GM19239 (cell line): Measurements from ENCODE around the gene ANAPC13.

ENCODE experiments used
- DNase-seq: peaks from one replicate; pipeline ENCODE4 v3.0.0; 2011; ENCODE audit warnings: low spot score; ENCODE audit not compliant: insufficient read length
- FAIRE-seq: peaks from 2 replicates; lab custom pipeline; 2011; peaks lifted over from hg19 to GRCh38; lab: Jason Lieb, UNC

Gene ANAPC13

DNA sequence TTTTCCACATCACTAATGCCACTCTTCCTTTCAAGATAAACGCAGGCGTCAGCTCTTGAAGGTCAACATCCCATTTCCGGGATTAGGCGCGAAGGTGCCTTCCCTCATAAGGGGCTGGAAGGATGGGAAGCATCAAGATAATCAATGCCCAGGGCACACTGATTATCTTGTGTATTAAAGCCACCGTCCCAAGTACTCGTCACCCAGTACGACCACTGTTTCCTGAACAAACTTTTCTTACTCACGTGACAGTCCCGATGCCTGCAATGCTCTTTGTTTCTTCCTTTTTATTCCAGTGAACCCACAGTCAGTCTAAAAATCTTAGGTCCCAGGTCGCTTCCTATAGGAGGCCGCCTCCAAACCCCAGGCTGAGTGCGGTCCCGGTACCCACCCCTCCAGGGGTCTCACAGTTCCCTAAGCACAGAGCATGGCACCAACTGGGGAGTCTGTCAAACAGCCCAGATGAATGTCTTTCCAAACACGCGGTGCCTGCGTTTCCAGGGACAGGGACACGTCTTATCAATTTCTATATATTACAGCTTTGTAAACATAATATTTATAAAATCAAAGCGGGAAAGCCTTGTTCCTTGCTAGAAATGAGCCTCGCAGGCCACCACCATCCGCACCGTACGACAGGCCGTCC is 589 bp downstream of the ANAPC13 start:
- FAIRE-seq (peak; percentile 90), DNase-seq (no peak)

DNA sequence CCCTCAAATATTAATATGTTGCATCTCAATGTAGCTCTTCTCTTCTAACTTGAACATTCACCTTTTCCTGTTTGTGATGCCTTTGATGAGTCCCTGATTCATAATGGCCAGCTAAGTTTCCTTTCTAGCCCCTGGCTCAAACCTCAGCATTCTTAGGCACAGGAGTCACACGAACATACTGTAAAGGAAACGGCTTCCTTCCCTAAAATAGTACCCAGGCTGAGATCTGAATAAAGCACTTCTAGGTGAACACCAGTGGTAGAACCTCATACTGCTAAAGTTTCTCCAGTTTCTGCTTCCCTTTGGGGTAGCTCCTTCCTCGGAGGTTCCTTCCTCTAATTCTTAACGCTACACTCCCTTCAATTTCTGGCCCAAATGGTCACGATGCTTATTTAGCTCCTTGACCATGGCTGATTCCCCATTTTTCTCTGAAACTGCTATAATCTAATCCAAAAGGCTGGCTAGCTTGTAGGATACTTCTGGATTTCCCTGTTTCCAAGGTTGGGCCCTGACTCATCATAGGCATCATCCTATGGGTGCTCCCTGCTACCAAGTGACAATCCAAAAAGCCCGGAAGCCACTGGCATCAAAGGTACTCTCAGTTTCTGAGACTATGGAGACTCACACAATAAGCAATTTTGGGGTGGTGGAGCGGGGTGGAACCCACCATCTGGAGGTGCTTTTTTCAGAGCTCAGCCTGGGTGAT is 2.4 kb downstream of the ANAPC13 start:
- DNase-seq = no peak
- FAIRE-seq = no peak

DNA sequence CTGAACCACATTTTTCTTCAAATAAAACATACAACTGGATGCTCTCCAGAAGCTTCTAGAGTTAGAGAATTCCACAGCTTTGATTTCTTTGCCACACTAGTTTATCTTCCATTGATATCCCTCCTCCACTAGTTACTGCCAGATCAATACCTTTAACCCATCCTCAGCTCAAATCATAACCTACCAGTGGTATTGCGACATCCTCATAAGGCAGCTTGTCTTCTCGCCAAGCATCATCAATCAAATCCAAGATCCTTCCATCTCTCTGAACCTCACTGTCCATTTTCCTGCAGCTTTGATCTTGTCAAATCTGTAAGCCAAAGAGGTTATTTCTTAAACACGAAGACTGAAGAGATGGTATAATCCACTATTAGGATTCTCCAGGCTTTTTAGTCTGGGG is 3.2 kb downstream of the ANAPC13 start:
- FAIRE-seq (no peak), DNase-seq (no peak)

DNA sequence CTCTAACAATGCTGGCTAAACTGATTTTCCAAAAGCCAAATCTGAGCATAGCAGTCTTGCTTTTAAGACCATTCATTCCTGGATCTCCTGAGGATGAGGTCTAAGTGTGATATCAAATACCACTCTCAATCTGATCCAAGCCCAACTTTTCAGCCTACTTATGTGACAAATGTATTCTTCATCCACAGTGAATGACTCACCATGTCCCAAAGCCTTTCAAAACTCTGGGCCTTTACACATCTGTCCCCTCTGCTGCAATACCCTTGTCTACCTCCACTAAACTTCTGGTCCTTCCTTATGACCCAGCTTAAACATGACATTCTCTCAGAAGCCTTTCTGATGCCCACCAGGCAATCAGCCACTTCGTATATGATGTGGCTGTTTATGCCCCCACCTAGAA is 4.6 kb downstream of the ANAPC13 start:
- no peak for DNase-seq
- FAIRE-seq = no peak

DNA sequence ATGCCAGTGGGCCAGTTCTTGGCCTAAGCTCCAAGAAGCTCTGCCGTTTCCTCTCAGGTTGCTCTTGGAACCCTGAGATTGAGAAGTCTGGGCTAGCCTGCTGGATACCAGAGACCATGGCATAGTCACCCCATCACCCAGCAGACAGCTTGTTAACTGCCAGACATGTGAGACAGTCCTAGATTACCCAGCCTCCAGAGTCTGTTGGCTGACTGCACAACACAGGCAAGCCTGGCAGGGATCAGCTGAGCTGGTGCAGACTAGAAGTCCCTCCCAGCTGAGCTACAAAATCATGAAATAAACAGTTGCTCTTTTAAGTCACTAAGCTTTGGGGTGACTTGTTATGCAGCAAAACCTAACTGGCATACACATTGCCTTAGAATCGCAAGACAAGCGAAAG is 5.2 kb downstream of the ANAPC13 start:
- no peak for DNase-seq
- FAIRE-seq = no peak

DNA sequence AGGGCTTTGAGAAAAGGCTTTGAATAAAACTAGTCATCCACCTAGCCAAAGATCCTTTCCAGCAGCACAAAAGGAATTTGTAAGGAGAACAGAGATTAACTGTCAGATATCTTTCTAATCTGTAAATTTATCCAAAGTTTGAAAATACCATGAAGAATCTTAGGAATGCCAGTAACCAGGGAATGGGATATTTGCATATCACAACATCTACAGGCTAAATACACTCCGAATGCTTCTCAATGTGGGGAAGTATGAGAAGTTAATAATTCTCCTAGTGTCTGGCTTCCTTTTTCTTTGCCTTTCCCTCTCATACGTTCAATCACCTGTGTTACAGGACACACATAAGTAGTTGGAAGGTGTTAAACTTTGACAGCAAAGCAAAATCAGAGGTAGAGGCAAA is 7.8 kb downstream of the ANAPC13 start:
- FAIRE-seq (no peak), DNase-seq (no peak)

DNA sequence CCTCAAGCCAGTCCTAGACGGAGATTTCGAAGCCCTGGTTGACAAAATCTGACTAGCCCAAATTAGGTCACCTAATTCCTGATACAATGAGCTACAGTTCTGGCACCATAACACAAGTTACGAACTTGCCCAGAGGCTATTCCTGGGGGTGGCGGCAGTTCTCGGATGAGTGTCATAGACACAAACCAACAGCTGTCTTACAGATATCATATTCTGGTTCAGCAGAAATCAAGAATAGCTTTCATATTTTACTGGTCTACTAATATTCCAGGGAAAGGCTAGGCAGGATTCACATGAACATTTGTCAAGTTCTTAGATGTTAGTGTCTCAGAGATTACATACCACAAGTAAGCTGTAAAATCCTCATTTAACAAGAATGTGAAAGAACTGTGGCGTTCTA is 8.8 kb downstream of the ANAPC13 start:
- FAIRE-seq = no peak
- DNase-seq = no peak

DNA sequence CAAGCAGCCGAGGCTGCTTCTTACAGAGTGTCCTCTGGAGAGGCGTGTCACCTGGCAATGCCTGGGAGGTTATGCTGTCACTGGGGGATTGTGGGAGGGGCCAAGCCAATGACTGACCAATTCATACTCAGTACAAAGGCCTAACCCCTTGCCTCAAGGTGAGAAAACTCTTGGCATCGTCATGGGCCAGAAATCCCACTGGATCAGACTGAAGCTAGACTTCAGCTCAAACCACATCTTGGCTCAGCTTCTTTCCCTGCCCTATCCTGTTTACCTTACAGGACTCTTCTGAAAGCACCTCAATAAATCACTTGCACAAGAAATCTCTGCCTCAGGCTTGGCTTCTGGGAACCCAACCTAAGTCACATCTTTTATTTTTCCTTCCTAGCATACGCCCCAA is 9.5 kb downstream of the ANAPC13 start:
- DNase-seq (no peak), FAIRE-seq (no peak)

DNA sequence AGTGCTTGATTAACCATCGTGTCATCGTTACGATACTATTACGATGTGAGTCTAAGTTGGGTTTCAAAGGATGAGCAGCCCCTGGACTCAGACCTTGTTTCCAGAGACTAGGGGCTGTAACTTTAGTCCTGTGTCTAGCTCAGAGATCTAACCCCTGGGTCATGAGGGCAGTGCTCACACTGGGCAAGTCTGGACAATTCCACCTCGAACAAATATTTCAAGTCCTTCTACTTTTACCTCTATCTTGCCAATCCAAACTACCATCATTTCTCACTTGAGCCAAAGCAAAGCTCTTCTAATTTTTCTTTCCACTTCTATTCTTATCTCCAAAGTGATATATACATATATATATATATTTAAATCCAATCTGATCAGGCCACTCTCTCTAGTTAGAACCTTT is 10.8 kb downstream of the ANAPC13 start:
- no peak for FAIRE-seq
- no peak for DNase-seq

DNA sequence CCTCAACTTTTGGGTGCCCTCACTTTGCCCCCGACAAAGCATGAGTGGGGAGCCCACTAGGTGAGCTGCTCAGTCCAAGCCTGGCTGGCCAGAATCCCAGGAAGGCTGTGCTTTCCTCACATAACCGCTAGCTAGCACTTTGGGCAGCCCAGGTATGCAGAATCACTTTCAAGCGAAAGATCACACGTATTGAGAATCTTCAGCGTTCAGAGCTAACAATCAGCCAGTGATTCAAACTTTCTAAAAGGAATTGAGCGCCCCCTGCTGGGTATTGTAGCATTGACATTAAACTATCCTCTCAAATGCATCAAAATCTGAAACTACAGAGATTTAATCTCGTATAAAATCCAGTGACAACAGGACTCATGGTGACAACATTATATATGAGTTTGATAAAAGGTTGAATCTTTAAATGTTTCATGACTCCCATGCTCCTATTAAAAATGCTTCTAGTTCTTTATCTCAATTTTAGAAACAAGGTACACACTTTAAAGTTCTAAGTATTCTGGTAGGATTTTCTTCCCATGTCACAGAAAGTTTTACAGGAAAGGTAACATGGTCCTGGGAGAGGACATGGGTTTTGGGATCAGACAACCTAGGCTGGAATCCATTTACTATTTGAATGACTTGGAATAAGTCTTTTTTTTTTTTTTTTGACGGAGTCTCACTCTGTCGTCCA is 11.8 kb downstream of the ANAPC13 start:
- FAIRE-seq (peak; percentile 93), DNase-seq (no peak)

DNA sequence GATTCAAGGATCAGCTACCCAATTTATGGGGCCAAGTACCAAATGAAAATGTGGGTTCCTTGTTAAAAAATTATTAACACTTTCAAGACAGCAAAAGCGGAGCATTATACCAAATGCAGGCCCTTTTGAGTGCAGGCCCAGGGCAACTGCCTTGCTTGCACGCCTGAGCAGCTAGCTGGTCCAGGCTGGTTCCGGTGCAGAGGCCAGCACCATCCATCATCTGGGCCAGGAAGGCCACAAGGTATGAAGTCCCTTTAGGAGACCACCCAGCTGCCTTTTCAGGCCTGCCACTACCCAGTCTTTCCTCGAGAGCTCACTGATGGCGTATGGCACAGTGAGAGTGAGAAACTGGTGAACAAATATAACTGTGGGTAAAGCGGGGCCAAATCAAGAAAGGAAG is 13.0 kb downstream of the ANAPC13 start:
- no peak for FAIRE-seq

DNA sequence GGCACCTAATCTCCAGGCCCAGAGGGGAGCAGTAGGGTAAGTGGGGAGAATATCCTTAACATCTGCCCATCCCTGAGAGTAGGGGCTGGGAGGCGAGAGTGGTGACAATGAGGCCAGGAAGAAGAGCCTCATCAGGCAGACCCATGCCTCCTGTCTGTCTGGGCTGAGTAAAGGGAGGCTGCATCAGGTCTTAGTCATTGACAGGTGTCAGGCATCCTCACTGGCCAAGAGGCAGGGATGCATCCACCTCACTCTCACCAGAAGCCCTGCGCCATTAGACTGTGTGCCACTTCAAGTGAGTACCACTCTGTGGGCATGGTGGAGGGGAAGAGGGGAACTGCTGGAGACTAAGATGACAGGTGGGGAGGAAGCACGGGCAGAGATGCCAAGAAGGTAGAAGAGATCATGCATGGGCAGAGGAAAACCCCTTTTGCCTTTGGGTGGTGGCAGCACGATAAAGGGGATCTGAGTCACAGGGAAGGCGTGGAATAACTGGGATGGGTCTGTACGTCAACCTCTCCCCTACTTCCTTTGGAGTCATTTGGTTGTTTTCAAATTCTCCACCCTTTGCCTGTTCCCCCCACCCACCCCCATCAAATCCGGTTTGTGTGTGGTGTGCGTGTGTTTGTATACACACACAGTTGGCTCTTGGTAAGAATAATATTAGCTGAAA is 14.1 kb downstream of the ANAPC13 start:
- no peak for DNase-seq
- FAIRE-seq = no peak

More for the DNA sequence above, 13.0 kb downstream of the ANAPC13 start:
- no peak for DNase-seq

DNA sequence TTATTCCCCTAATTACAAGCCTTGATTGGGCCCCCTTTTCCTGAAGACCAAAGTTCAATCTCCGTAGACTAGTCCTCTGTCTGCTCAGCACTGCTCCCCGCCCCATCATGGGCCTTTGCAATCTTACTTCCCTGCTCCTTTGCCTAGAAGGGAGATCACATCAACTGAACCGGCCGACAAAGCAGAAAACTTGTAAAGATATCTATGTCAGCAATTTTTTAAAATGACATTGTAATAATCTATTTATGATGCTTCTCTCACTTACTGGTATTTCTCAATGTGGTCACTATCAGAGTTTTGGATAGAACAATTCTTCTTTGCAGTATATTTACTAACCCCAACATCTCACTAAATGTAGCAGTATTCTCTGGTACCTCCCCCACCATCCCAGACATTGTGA is 17.3 kb downstream of the ANAPC13 start:
- FAIRE-seq = no peak

DNA sequence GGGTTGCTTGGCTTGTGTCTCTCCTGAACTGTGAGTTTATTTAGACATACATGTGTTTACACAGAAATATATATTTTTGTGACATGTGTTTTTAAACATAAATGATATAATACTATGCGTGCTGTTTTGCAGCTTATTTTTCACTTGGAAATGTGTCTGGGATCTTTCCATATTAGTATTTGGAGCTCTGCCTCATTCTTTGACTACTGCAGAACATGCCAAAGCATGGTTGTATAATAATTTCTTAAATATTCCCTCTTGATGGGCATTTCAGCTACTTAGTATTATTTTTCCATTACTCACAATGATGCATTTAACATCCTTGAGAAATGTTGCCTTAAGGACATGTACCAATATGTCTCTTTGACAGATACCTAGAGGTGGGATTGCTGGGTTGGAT is 19.5 kb downstream of the ANAPC13 start:
- no peak for DNase-seq

More for the DNA sequence above, 17.3 kb downstream of the ANAPC13 start:
- DNase-seq = no peak

DNA sequence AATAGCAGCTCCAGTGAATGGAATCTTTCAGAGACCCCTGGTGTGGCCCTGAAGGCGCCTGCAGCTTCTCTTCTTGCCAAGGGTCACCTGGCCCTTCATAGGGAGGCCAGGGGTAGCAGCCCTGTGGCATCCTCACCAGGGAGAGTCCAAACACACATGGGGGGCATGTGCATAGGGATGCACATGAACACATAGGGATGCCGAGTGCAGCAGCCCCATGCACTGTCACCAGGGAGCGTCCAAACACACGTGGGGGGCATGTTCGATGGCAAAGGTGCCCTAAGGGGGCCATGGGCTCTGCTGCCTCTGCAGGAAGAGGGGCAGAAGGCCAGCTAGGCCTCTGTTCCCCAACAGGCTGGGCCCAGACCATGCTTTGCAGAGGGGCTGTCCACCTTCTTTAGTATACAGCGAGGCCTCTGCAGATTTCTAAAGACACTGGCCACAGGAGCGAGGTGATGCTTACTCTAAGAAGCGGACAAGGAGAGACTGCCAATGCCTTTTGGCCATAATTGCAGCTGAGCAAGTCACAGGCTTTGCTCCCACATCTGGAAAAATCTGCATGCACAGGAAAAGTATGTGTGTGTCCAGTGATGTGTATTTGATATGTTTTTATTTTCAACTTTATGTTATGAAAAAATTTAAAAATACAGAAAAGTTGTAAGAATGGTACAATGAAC is 21.0 kb downstream of the ANAPC13 start:
- no peak for FAIRE-seq
- no peak for DNase-seq

More for the DNA sequence above, 19.5 kb downstream of the ANAPC13 start:
- FAIRE-seq = no peak

DNA sequence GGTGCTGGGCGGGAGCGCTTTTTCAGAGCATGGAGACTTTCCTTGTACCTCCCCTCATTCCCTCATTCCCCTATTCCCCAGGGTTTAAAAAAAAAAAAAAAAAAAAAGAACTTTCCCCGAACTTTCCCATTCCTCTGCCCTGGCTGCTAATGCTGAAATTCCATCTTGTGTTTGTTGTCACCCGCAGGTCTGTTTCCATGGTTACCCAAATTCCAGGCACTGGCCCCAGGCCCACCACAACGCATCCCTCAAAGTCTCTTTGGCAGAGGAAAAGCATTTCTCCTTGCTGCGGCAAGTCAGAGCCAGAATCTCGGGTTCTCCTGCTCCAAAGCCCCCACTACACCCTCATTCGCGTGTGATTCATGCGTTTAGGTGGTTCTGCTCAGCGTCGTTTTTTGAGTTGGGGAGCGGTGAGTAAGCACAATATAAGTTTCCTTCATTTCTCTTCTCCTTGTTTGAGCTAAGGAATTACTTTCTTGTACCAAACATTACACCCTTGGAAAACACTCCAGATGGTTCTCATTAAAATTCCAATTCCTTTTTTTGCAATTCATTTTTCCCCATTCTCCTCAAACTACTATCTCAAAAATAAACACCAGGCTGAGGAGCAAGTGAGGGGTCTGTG is 21.6 kb downstream of the ANAPC13 start:
- DNase-seq (no peak), FAIRE-seq (no peak)

DNA sequence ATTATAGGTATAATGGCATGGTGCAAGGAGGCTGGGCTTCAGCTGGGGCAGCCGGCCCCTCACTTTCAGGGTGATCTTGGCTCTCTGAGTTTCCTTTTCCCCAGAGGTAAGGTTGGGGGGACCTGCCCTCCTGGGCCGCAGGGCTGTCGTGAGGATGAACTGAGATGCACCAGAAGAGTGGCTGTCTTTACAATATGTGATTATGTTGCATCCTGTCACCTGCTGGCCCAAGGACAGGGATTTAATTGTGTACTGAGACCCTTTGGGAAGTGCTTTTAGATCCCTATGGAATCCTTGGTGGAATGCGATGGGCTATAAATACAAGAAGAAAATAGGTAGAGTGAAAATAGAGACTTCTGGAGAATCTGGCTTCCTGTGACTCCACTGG is 22.1 kb downstream of the ANAPC13 start:
- DNase-seq = no peak
- no peak for FAIRE-seq

DNA sequence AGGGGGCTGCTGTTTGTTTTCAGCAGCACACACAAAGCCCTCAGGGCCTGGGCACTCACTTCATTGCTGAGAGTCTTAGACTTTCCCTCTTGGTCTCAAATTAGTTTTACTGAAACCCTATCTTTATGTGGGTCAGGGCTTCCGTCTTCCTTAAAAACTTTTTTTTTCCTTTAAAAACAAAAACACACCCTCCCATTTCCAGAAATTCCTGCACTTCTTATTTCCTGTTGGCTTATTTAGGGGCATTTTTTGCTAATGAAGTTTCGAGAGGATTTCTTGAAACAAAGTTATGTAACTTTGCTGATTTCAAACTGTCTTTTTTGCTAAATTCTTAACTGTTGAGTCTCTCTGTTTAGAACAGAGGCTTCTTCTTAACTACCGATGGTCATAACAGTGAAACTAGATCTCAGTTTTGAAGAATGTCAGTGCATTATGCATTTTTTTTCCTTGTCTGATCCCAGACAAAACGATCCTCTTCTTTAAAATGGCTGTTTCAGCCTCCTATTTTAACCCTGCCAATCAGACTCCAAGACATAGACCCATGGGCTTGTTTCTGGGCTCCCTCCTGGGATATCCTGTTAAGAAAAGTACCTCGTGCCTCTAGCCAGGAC is 23.3 kb downstream of the ANAPC13 start:
- no peak for DNase-seq
- FAIRE-seq = no peak

DNA sequence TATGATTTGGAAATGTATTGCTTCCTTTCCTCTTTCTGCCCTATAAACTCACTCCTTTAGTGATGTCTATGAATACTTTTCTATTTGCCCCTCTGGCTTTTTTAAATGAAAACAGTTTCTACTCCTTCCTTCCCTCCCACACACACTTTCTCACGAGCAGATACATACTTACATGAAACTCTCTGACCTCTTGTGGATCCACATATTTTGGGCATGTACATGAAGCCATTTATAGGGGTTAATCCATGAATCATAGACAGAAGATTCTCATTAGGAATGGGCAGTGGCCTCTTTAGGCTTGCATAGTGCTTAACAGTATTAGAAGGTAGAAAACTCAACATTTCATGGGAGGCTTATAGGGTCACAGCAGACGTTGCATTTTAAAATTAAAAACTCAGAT is 24.8 kb downstream of the ANAPC13 start:
- DNase-seq (no peak), FAIRE-seq (no peak)

DNA sequence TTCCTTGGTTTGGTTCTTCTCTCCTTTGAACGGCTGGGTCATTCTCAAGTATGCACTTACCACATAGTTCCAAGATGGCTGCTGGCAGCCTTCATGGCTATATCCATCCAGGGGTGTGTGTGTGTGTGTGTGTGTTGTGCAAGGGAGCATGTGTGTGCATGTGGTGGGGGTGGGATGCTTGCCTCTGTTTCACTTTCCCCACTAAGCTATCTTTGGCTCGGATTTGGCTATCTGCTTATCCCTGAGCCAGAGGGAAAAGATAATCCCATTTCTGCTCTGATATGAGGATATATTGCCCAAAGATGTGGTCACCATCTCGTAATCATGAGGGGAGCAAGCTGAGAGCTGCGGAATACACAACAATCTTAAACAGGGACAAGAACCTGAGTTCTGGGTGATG is 26.2 kb downstream of the ANAPC13 start:
- FAIRE-seq (no peak), DNase-seq (no peak)
